Hepatocyte (in vitro differentiated cells): Measurements from ENCODE around the gene CIDEB. TPM values are rescaled to one million over a fixed set of nuclear protein-coding genes. Genes with fewer than 3 reads are reported as not detected.
A peak's percentile ranks its signal among the peaks of the same experiment; 100 is the strongest.

ENCODE experiments used
- DNase-seq: peaks from one replicate; pipeline ENCODE4 v3.0.0-alpha.2; 2016; ENCODE audit warnings: low spot score
- H2AFZ ChIP-seq: fragments of 200-600 bp; sonication (generic); 2 replicates; pipeline ENCODE4 v1.6.0; 2016; ENCODE audit warnings: antibody characterized with exemption, mild to moderate bottlenecking
- H3K27ac ChIP-seq: fragments of 200-600 bp; sonication (generic); 2 replicates; pipeline ENCODE4 v1.5.1; 2016; ENCODE audit warnings: mild to moderate bottlenecking
- H3K27me3 ChIP-seq: fragments of 200-600 bp; sonication (generic); 2 replicates; pipeline ENCODE4 v1.6.1; 2016
- H3K36me3 ChIP-seq: fragments of 200-600 bp; sonication (generic); replicated peaks from 2 replicates; pipeline ENCODE4 v1.5.1; 2016; ENCODE audit warnings: low read depth; ENCODE audit not compliant: insufficient read depth
- H3K4me1 ChIP-seq: fragments of 200-600 bp; sonication (generic); 2 replicates; pipeline ENCODE4 v1.5.1; 2016; ENCODE audit warnings: mild to moderate bottlenecking, moderate library complexity; ENCODE audit not compliant: insufficient read depth
- H3K4me2 ChIP-seq: fragments of 200-600 bp; sonication (generic); 2 replicates; pipeline ENCODE4 v1.6.0; 2016
- H3K4me3 ChIP-seq: fragments of 200-600 bp; sonication (generic); 2 replicates; pipeline ENCODE4 v1.5.1; 2016; ENCODE audit warnings: mild to moderate bottlenecking
- H3K79me2 ChIP-seq: fragments of 200-600 bp; sonication (generic); 2 replicates; pipeline ENCODE4 v1.6.0; 2017; ENCODE audit warnings: mild to moderate bottlenecking
- H3K9me2 ChIP-seq: fragments of 200-600 bp; sonication (generic); replicated peaks from 2 replicates; pipeline ENCODE4 v1.6.0; 2017; ENCODE audit warnings: mild to moderate bottlenecking; ENCODE audit not compliant: insufficient read depth
- H3K9me3 ChIP-seq: fragments of 200-600 bp; sonication (generic); 2 replicates; pipeline ENCODE4 v1.5.1; 2016; ENCODE audit warnings: low read depth, mild to moderate bottlenecking
- H4K20me1 ChIP-seq: fragments of 200-600 bp; sonication (generic); 2 replicates; pipeline ENCODE4 v1.6.0; 2016; ENCODE audit warnings: mild to moderate bottlenecking; ENCODE audit not compliant: insufficient read depth, poor library complexity, severe bottlenecking
- CTCF ChIP-seq: fragments of 200-600 bp; sonication (generic); IDR thresholded peaks from 2 replicates; pipeline ENCODE4 v1.5.1; 2016; ENCODE audit warnings: antibody characterized with exemption, mild to moderate bottlenecking; ENCODE audit not compliant: poor library complexity
- EZH2 ChIP-seq: fragments of 200-600 bp; sonication (generic); IDR thresholded peaks from 2 replicates; pipeline ENCODE4 v1.6.1; 2016; ENCODE audit warnings: antibody characterized with exemption, mild to moderate bottlenecking, borderline replicate concordance
- EZH2phosphoT487 ChIP-seq: fragments of 200-600 bp; sonication (generic); IDR thresholded peaks from one replicate; pipeline ENCODE4 v1.6.1; 2018; ENCODE audit warnings: antibody characterized with exemption, mild to moderate bottlenecking, low read depth, moderate library complexity; ENCODE audit not compliant: unreplicated experiment, severe bottlenecking
- WGBS: methylation state at CpG from one replicate; pipeline ENCODE4 v1.1.6; 2016; ENCODE audit warnings: low lambda C conversion rate; ENCODE audit errors: missing lambda C conversion rate; 5-methylcytosine and 5-hydroxymethylcytosine counted together
- polyA plus RNA-seq: library from polyadenylated mRNA; unstranded; fragments of >200 nt; fragmentation: Nextera tagmentation; extraction: Ambion mirVana; gene quantifications from 2 replicates; pipeline ENCODE4 v1.2.1, GENCODE V29; 2016
- total RNA-seq: library from RNA; depleted of rRNA; stranded (reverse); fragments of >200 nt; gene quantifications from 2 replicates; pipeline ENCODE4 v1.2.3, GENCODE V29; 2014

The CIDEB gene
- total and polyA plus RNA-seq, 2 experiments from 2014 or later, result 43.0 to 59.9 TPM

- no peak for TF ChIP-seq EZH2phosphoT487
- no peak for TF ChIP-seq EZH2
- TF ChIP-seq CTCF, result no peak
- Histone ChIP-seq H3K9me3 (no peaks in the 10 kb centered on the region), H3K4me1 (peaks cover 34% of the 10 kb centered on the region), H3K4me3 (no peak overlapping the region), H3K27ac (no peak overlapping the region), H4K20me1 (no peaks in the 10 kb centered on the region), H3K36me3 (no peaks in the 10 kb centered on the region), H3K4me2 (peak overlapping the region; percentile 90), H3K27me3 (peaks cover 54% of the 10 kb centered on the region), H3K9me2 (no peaks in the 10 kb centered on the region), H3K79me2 (no peaks in the 10 kb centered on the region), H2AFZ (no peak overlapping the region)
- DNase-seq, result no peak
- WGBS, result 57% methylated on average over 12 of the region's 12 CpGs
Observed at GRCh38 chr14:24335461-24336171, 27.8 kb upstream of the CIDEB start.

GRCh38 chr14:24334431-24335291 is 26.9 kb upstream of the CIDEB start, which contains the start of gene ADCY4:
ADCY4 (minus strand) TSS chr14:24335071; CDS start chr14:24334652, 419 bp downstream.
- Histone ChIP-seq H3K27me3 (peaks cover 46% of the 10 kb centered on the region), H2AFZ (peak within 1 kb of the TSS; percentile 51), H3K9me2 (no peaks in the 10 kb centered on the region), H3K36me3 (no peaks in the 10 kb centered on the region), H3K4me1 (peaks cover 32% of the 10 kb centered on the region), H4K20me1 (no peaks in the 10 kb centered on the region), H3K9me3 (no peaks in the 10 kb centered on the region), H3K27ac (no peak within 1 kb of the TSS), H3K4me2 (peak within 1 kb of the TSS; percentile 90), H3K4me3 (peak within 1 kb of the TSS; percentile 18), H3K79me2 (no peaks in the 10 kb centered on the region)
- no peak for DNase-seq
- TF ChIP-seq CTCF (no peak), EZH2 (peak; percentile 90), EZH2phosphoT487 (peak; percentile 28)
- WGBS, result 8% methylated on average over 30 of the region's 65 CpGs

- Histone ChIP-seq H3K27ac (no peak overlapping the region), H3K79me2 (no peaks in the 10 kb centered on the region), H4K20me1 (no peaks in the 10 kb centered on the region), H3K9me2 (no peaks in the 10 kb centered on the region), H3K4me1 (peaks cover 27% of the 10 kb centered on the region), H3K4me3 (peak overlapping the region; percentile 24), H3K9me3 (no peaks in the 10 kb centered on the region), H3K36me3 (no peaks in the 10 kb centered on the region), H3K27me3 (peaks cover 39% of the 10 kb centered on the region), H3K4me2 (peak overlapping the region; percentile 90), H2AFZ (peak overlapping the region; percentile 77)
- WGBS, result 6% methylated on average over 41 of the region's 56 CpGs
- TF ChIP-seq CTCF, result peak; percentile 60
- no peak for TF ChIP-seq EZH2phosphoT487
- DNase-seq, result peak; percentile 85
Observed at GRCh38 chr14:24332268-24332993, 24.7 kb upstream of the CIDEB start.
